DND-41 (cell line): Measurements from ENCODE around the gene INPP5A.

Source experiments
- CTCF ChIP-seq: IDR thresholded peaks from 2 replicates; pipeline ENCODE4 v1.5.1; 2012; ENCODE audit warnings: borderline replicate concordance, low read length, moderate library complexity, mild to moderate bottlenecking; ENCODE audit not compliant: poor library complexity, severe bottlenecking; ENCODE audit errors: extremely low read depth
- EZH2 ChIP-seq: IDR thresholded peaks from 3 replicates; pipeline ENCODE4 v1.6.1; 2012; ENCODE audit warnings: borderline replicate concordance, low read depth, mild to moderate bottlenecking, moderate library complexity, low read length, inconsistent platforms; ENCODE audit not compliant: severe bottlenecking

DNA sequence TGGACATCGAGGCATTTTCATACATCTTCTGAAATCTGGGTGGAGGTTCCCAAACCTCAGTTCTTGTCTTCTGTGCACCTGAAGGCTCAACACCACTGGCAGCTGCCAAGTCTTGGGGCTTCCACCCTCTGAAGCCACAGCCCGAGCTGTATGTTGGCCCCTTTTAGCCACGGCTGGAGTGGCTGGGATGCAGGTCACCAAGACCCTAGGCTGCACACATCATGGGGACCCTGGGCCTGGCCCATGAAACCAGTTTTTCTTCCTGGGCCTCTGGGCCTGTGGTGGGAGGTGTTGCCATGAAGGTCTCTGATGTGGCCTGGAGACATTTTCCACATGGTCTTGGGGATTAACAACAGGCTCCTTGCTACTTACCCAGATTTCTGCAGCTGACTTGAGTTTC is 62.1 kb downstream of the INPP5A start:
- no peak for TF ChIP-seq CTCF
- TF ChIP-seq EZH2: no peak
